Neuronal stem cell (in vitro differentiated cells): ENCODE results near the gene SYCP2.
A peak's percentile ranks its signal among the peaks of the same experiment; 100 is the strongest.

Source experiments
- DNase-seq: peaks from one replicate; pipeline ENCODE4 v3.0.0-alpha.2; 2013; ENCODE audit warnings: low spot score
- H2AFZ ChIP-seq: one replicate; pipeline ENCODE4 v1.6.1; 2013; ENCODE audit warnings: mild to moderate bottlenecking, low read length, inconsistent platforms
- H2AK5ac ChIP-seq: 2 replicates; pipeline ENCODE4 v1.6.1; 2013; ENCODE audit warnings: low read depth, mild to moderate bottlenecking, inconsistent platforms, low read length, moderate library complexity, mixed read lengths
- H2BK120ac ChIP-seq: 2 replicates; pipeline ENCODE4 v1.6.1; 2013; ENCODE audit warnings: low read depth, mild to moderate bottlenecking, inconsistent platforms, low read length, moderate library complexity, mixed read lengths
- H2BK12ac ChIP-seq: one replicate; pipeline ENCODE4 v1.6.1; 2013; ENCODE audit warnings: low read length, inconsistent platforms
- H2BK15ac ChIP-seq: 2 replicates; pipeline ENCODE4 v1.6.1; 2013; ENCODE audit warnings: mild to moderate bottlenecking, low read length, inconsistent platforms, mixed read lengths
- H2BK5ac ChIP-seq: one replicate; pipeline ENCODE4 v1.6.1; 2013; ENCODE audit warnings: inconsistent platforms, mild to moderate bottlenecking, low read length, moderate library complexity
- H3K14ac ChIP-seq: one replicate; pipeline ENCODE4 v1.6.1; 2013; ENCODE audit warnings: low read length, inconsistent platforms
- H3K18ac ChIP-seq: 2 replicates; pipeline ENCODE4 v1.6.1; 2013; ENCODE audit warnings: low read length, inconsistent platforms
- H3K23ac ChIP-seq: 2 replicates; pipeline ENCODE4 v1.6.1; 2013; ENCODE audit warnings: low read depth, mild to moderate bottlenecking, mixed read lengths, low read length, inconsistent platforms; ENCODE audit not compliant: poor library complexity
- H3K27ac ChIP-seq: replicated peaks from 3 replicates; pipeline ENCODE4 v1.5.1; 2013; ENCODE audit warnings: low read length, inconsistent platforms
- H3K27me3 ChIP-seq, 3 experiments: 2 replicates each; pipeline ENCODE4 v1.6.1; 2013; ENCODE audit warnings: low read length in 3 of 3, mild to moderate bottlenecking in 2 of 3, inconsistent platforms in 1 of 3, low read depth in 1 of 3, mixed read lengths in 1 of 3, moderate library complexity in 1 of 3; ENCODE audit not compliant: control insufficient read depth in 3 of 3, insufficient read depth in 3 of 3
- H3K36me3 ChIP-seq, 2 donors: replicated peaks in 1 of 2; 2 replicates each; pipeline ENCODE4 v1.6.1; 2013; ENCODE audit warnings: low read length in 2 of 2; ENCODE audit not compliant: control insufficient read depth in 2 of 2, insufficient read depth in 2 of 2
- H3K4ac ChIP-seq: 2 replicates; pipeline ENCODE4 v1.6.1; 2013; ENCODE audit warnings: inconsistent platforms, mild to moderate bottlenecking, low read length, moderate library complexity
- H3K4me1 ChIP-seq, 2 donors: 1 replicate in 1 of 2; 2 replicates in 1 of 2; pipeline ENCODE4 v1.6.1; 2013; ENCODE audit warnings: low read length in 2 of 2, low read depth in 1 of 2; ENCODE audit not compliant: control insufficient read depth in 2 of 2, insufficient read depth in 1 of 2
- H3K4me2 ChIP-seq: one replicate; pipeline ENCODE4 v1.6.1; 2013; ENCODE audit warnings: mild to moderate bottlenecking, low read length, inconsistent platforms; ENCODE audit not compliant: insufficient read depth, poor library complexity, severe bottlenecking
- H3K4me3 ChIP-seq, 2 donors: 2 replicates each; pipeline ENCODE4 v1.5.1; 2013; ENCODE audit warnings: low read length in 2 of 2, mild to moderate bottlenecking in 2 of 2, inconsistent platforms in 1 of 2, moderate library complexity in 1 of 2
- H3K79me1 ChIP-seq: one replicate; pipeline ENCODE4 v1.6.1; 2013; ENCODE audit warnings: low read depth, mild to moderate bottlenecking, inconsistent platforms, low read length, moderate library complexity
- H3K9ac ChIP-seq: one replicate; pipeline ENCODE4 v1.6.1; 2013; ENCODE audit warnings: mild to moderate bottlenecking, low read depth, low read length, inconsistent platforms; ENCODE audit not compliant: poor library complexity
- H3K9me3 ChIP-seq, 2 donors: replicated peaks in 1 of 2; 2 replicates each; pipeline versions ENCODE3 to v1.6.1; 2013; ENCODE audit warnings: low read length in 2 of 2, mild to moderate bottlenecking in 2 of 2, inconsistent platforms in 1 of 2, low read depth in 1 of 2, mixed read lengths in 1 of 2, moderate library complexity in 1 of 2; ENCODE audit not compliant: control insufficient read depth in 2 of 2, insufficient read depth in 1 of 2
- H4K8ac ChIP-seq: one replicate; pipeline ENCODE4 v1.6.1; 2013; ENCODE audit warnings: low read depth, mild to moderate bottlenecking, inconsistent platforms, low read length, moderate library complexity
- H4K91ac ChIP-seq: one replicate; pipeline ENCODE4 v1.6.1; 2013; ENCODE audit warnings: low read length, low read depth, mild to moderate bottlenecking, inconsistent platforms; ENCODE audit not compliant: poor library complexity
- WGBS, 2 donors: extraction: QIAGEN DNeasy Blood & Tissue Kit; methylation state at CpG; one replicate each; pipeline ENCODE4 v1.1.7; 2013; ENCODE audit warnings: missing lambda C conversion rate in 2 of 2, mixed read lengths in 1 of 2; ENCODE audit not compliant: insufficient read length in 2 of 2, insufficient replicate concordance in 1 of 2; ENCODE audit errors: extremely low coverage in 2 of 2; 5-methylcytosine and 5-hydroxymethylcytosine counted together

The SYCP2 gene

DNA sequence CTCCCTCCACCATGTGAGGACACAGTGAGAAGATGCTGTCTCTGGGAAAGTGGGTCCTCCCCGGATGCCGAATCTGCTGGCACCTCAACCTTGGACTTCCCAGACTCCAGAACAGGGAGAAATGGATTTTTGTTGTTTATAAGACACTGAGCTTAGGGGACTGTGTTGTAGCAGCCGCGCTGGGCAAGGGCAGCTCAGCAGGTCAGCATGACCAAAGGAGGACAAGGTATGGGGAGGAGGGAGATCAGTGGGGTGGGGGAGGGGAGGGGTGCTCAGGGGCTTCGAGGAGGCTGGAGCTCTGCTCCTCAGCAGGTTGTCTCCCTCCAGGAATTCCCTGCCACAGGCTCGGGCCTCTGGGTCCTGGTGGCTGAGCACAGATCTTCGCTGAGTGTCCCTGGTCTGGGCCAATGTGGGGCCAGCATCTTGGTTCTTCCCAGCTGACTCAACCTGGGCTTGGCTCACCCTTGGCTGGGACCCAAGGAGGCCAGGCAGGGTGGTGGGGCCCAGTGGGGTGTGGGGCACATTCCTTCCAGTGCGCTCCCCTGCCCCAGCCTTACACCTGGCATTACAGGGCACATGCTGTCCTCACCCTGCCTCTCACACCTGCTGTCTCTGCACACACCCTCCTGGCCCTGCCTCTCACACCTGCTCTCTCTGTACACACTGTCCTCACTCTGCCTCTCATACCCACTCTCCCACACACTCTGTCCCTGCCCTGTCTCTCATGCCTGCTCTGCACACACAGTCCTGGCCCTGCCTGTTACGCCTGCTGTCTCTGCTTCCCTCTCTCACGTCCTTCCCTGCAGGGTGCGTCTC is 107.3 kb downstream of the SYCP2 start:
- H4K8ac ChIP-seq, result no peak overlapping the region
- H3K23ac ChIP-seq, result peak overlapping the region; percentile 70
- no peak overlapping the region for H3K4me3 ChIP-seq
- no CpG with 5 or more reads among the region's 11 CpGs for WGBS, 2 donors
- no peaks in the 10 kb centered on the region for H3K9me3 ChIP-seq
- H3K27ac ChIP-seq, result no peak overlapping the region
- no peak for DNase-seq
- H2BK12ac ChIP-seq, result peak overlapping the region; percentile 76
- H2BK5ac ChIP-seq, result no peak overlapping the region
- no peak overlapping the region for H2BK15ac ChIP-seq
- H3K4me1 ChIP-seq, result no peaks in the 10 kb centered on the region
- no peak overlapping the region for H3K4me2 ChIP-seq
- no peak overlapping the region for H3K18ac ChIP-seq
- peak overlapping the region; percentile 48 for H3K14ac ChIP-seq
- H3K36me3 ChIP-seq, result no peaks in the 10 kb centered on the region
- peaks cover 0 to 18% (median 0%) of the 10 kb centered on the region in 3 experiments for H3K27me3 ChIP-seq
- H3K4ac ChIP-seq, result no peak overlapping the region
- peak overlapping the region; percentile 51 for H3K9ac ChIP-seq
- no peak overlapping the region for H2AK5ac ChIP-seq
- no peaks in the 10 kb centered on the region for H3K79me1 ChIP-seq
- H2BK120ac ChIP-seq, result no peak overlapping the region
- H2AFZ ChIP-seq, result no peak overlapping the region
- H4K91ac ChIP-seq, result peak overlapping the region; percentile 11

DNA sequence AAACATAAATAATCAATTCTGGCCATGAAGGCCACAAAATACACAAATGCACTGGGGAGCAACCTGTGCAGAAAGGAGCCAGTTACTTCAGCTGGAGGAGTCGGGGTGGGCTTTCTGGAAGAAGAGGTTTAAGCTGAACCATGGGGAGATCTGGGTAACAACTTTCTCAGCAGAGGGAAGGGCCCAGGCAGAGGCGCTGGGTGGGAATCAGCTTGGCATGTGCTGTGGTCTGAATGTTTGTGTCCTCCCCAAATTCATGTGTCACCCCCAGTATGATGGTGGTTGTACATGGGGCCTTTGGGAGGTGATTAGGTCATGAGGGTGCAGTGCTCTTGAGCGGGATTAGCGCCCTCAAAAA is 107.9 kb downstream of the SYCP2 start:
- no peak overlapping the region for H2AK5ac ChIP-seq
- no peak overlapping the region for H3K4ac ChIP-seq
- H2BK15ac ChIP-seq, result no peak overlapping the region
- H3K27ac ChIP-seq, result no peak overlapping the region
- no peak overlapping the region for H2BK5ac ChIP-seq
- no peak overlapping the region for H3K4me2 ChIP-seq
- no CpG with 5 or more reads among the region's 4 CpGs for WGBS, 2 donors
- no peak overlapping the region for H2AFZ ChIP-seq
- H3K14ac ChIP-seq, result no peak overlapping the region
- no peaks in the 10 kb centered on the region for H3K4me1 ChIP-seq
- no peak overlapping the region for H2BK120ac ChIP-seq
- H4K8ac ChIP-seq, result no peak overlapping the region
- H3K23ac ChIP-seq, result no peak overlapping the region
- no peak overlapping the region for H4K91ac ChIP-seq
- H2BK12ac ChIP-seq, result no peak overlapping the region
- H3K9me3 ChIP-seq, result no peaks in the 10 kb centered on the region
- H3K79me1 ChIP-seq, result no peaks in the 10 kb centered on the region
- H3K4me3 ChIP-seq, result no peak overlapping the region
- H3K18ac ChIP-seq, result no peak overlapping the region
- peaks cover 0 to 18% (median 0%) of the 10 kb centered on the region in 3 experiments for H3K27me3 ChIP-seq
- H3K9ac ChIP-seq, result no peak overlapping the region
- DNase-seq, result no peak
- no peaks in the 10 kb centered on the region for H3K36me3 ChIP-seq

- no peak overlapping the region for H2BK15ac ChIP-seq
- H3K4ac ChIP-seq, result no peak overlapping the region
- H3K79me1 ChIP-seq, result no peaks in the 10 kb centered on the region
- no peak overlapping the region for H3K4me2 ChIP-seq
- H2BK120ac ChIP-seq, result no peak overlapping the region
- H3K18ac ChIP-seq, result no peak overlapping the region
- H3K14ac ChIP-seq, result no peak overlapping the region
- no peaks in the 10 kb centered on the region for H3K9me3 ChIP-seq
- no peak for DNase-seq
- no peak overlapping the region for H2BK5ac ChIP-seq
- no peak overlapping the region for H3K9ac ChIP-seq
- H2BK12ac ChIP-seq, result no peak overlapping the region
- no peak overlapping the region for H3K23ac ChIP-seq
- no peak overlapping the region for H4K8ac ChIP-seq
- H3K27ac ChIP-seq, result no peak overlapping the region
- H2AFZ ChIP-seq, result no peak overlapping the region
- no peak overlapping the region for H3K4me3 ChIP-seq
- H4K91ac ChIP-seq, result no peak overlapping the region
- peaks cover 0 to 18% (median 0%) of the 10 kb centered on the region in 3 experiments for H3K27me3 ChIP-seq
- no peak overlapping the region for H2AK5ac ChIP-seq
- no peaks in the 10 kb centered on the region for H3K4me1 ChIP-seq
- H3K36me3 ChIP-seq, result no peaks in the 10 kb centered on the region
- no CpG with 5 or more reads among the region's 8 CpGs for WGBS, 2 donors
These were observed 108.5 kb downstream of the SYCP2 start for GRCh38 chr20:59824711-59825562.
